ENCODE results near the gene SCN5A. TPM values are rescaled to one million over a fixed set of nuclear protein-coding genes. Genes with fewer than 3 reads are reported as not detected.
A peak's percentile ranks its signal among the peaks of the same experiment; 100 is the strongest.

The SCN5A gene
- total RNA-seq, 1 donor from 2014 or later, result 2.7 TPM

- intact Hi-C loops (cut with DNase I), result no loop called here
- ATAC-seq, result no peak
- DNase-seq (ENCODE audit: low spot score), result no peak
These were observed 15.4 kb downstream of the SCN5A start for GRCh38 chr3:38634111-38634510.

GRCh38 chr3:38632989-38633388 lies 16.5 kb downstream of the SCN5A start:
- ATAC-seq (no peak), DNase-seq (ENCODE audit: low spot score) (no peak)
- intact Hi-C loops (cut with DNase I), result no loop called here

GRCh38 chr3:38630606-38631005 lies 18.9 kb downstream of the SCN5A start:
- intact Hi-C loops (cut with DNase I), result no loop called here
- ATAC-seq (no peak), DNase-seq (ENCODE audit: low spot score) (no peak)

- DNase-seq (ENCODE audit: low spot score) (no peak), ATAC-seq (no peak)
- intact Hi-C loops (cut with DNase I), result no loop called here
These were observed 19.4 kb downstream of the SCN5A start for GRCh38 chr3:38630070-38630469.

GRCh38 chr3:38628835-38629234 lies 20.7 kb downstream of the SCN5A start:
- ATAC-seq, result no peak
- DNase-seq (ENCODE audit: low spot score), result no peak
- intact Hi-C loops (cut with DNase I), result no loop called here

- no peak for ATAC-seq
- intact Hi-C loops (cut with DNase I), result no loop called here
These were observed 21.5 kb downstream of the SCN5A start for GRCh38 chr3:38627956-38628355.

GRCh38 chr3:38626171-38626570 lies 23.3 kb downstream of the SCN5A start:
- intact Hi-C loops (cut with DNase I), result no loop called here
- ATAC-seq (no peak), DNase-seq (ENCODE audit: low spot score) (no peak)

More at GRCh38 chr3:38627956-38628355, 21.5 kb downstream of the SCN5A start:
- DNase-seq (ENCODE audit: low spot score), result no peak

- intact Hi-C loops (cut with DNase I), result no loop called here
- ATAC-seq, result no peak
- no peak for DNase-seq (ENCODE audit: low spot score)
These were observed 25.9 kb downstream of the SCN5A start for GRCh38 chr3:38623539-38623938.

- intact Hi-C loops (cut with DNase I), result no loop called here
- ATAC-seq (no peak), DNase-seq (ENCODE audit: low spot score) (no peak)
These were observed 27.2 kb downstream of the SCN5A start for GRCh38 chr3:38622336-38622735.

- intact Hi-C loops (cut with DNase I), result no loop called here
- DNase-seq (ENCODE audit: low spot score) (no peak), ATAC-seq (no peak)
These were observed 29.3 kb downstream of the SCN5A start for GRCh38 chr3:38620236-38620635.

- no peak for ATAC-seq
- intact Hi-C loops (cut with DNase I), result no loop called here
- no peak for DNase-seq (ENCODE audit: low spot score)
These were observed 31.1 kb downstream of the SCN5A start for GRCh38 chr3:38618343-38618742.

- DNase-seq (ENCODE audit: low spot score), result no peak
- intact Hi-C loops (cut with DNase I), result no loop called here
- no peak for ATAC-seq
These were observed 31.9 kb downstream of the SCN5A start for GRCh38 chr3:38617586-38617985.

GRCh38 chr3:38617137-38617536 lies 32.4 kb downstream of the SCN5A start:
- DNase-seq (ENCODE audit: low spot score) (no peak), ATAC-seq (no peak)
- intact Hi-C loops (cut with DNase I), result no loop called here

GRCh38 chr3:38616658-38617057 lies 32.8 kb downstream of the SCN5A start:
- DNase-seq (ENCODE audit: low spot score), result no peak
- intact Hi-C loops (cut with DNase I), result no loop called here

GRCh38 chr3:38616111-38616510 lies 33.4 kb downstream of the SCN5A start:
- ATAC-seq (no peak), DNase-seq (ENCODE audit: low spot score) (peak; percentile 15)
- intact Hi-C loops (cut with DNase I), result no loop called here

More at GRCh38 chr3:38616658-38617057, 32.8 kb downstream of the SCN5A start:
- no peak for ATAC-seq

- intact Hi-C loops (cut with DNase I), result no loop called here
- ATAC-seq (no peak), DNase-seq (ENCODE audit: low spot score) (peak; percentile 46)
These were observed 34.7 kb downstream of the SCN5A start for GRCh38 chr3:38614651-38615352.

- intact Hi-C loops (cut with DNase I), result no loop called here
- ATAC-seq, result no peak
- peak; percentile 44 for DNase-seq (ENCODE audit: low spot score)
These were observed 35.4 kb downstream of the SCN5A start for GRCh38 chr3:38614091-38614490.

- peak; percentile 21 for DNase-seq (ENCODE audit: low spot score)
- intact Hi-C loops (cut with DNase I), result no loop called here
- no peak for ATAC-seq
These were observed 36.1 kb downstream of the SCN5A start for GRCh38 chr3:38613426-38613825.

- intact Hi-C loops (cut with DNase I), result no loop called here
- peak; percentile 33 for DNase-seq (ENCODE audit: low spot score)
- ATAC-seq, result no peak
These were observed 37.6 kb downstream of the SCN5A start for GRCh38 chr3:38611866-38612265.

GRCh38 chr3:38610934-38611333 lies 38.6 kb downstream of the SCN5A start:
- peak; percentile 27 for DNase-seq (ENCODE audit: low spot score)
- intact Hi-C loops (cut with DNase I), result no loop called here

GRCh38 chr3:38610436-38610835 lies 39.1 kb downstream of the SCN5A start:
- ATAC-seq (no peak), DNase-seq (ENCODE audit: low spot score) (peak; percentile 14)
- intact Hi-C loops (cut with DNase I), result no loop called here

More at GRCh38 chr3:38610934-38611333, 38.6 kb downstream of the SCN5A start:
- no peak for ATAC-seq

Measured in sciatic nerve (tissue), 2 donors.